Breast epithelium (tissue), 4 donors: ENCODE results near the gene CHMP3. TPM values are rescaled to one million over a fixed set of nuclear protein-coding genes. Genes with fewer than 3 reads are reported as not detected.
A peak's percentile ranks its signal among the peaks of the same experiment; 100 is the strongest.

ENCODE experiments used
- DNase-seq, 2 donors: peaks; one replicate each; pipeline ENCODE4 v3.0.0-alpha.2; 2019; ENCODE audit warnings: low spot score in 2 of 2
- H3K27ac ChIP-seq, 2 donors: fragments of 200-600 bp; sonication (generic) in 1 of 2; one replicate each; pipeline ENCODE4 v1.5.1; 2016 to 2019; ENCODE audit warnings: mild to moderate bottlenecking in 1 of 2
- H3K27me3 ChIP-seq, 2 donors: fragments of 200-600 bp; sonication (generic) in 1 of 2; one replicate each; pipeline versions ENCODE4 v1.5.1 to v1.6.0; 2017 to 2019; ENCODE audit warnings: control low read depth in 1 of 2, mild to moderate bottlenecking in 1 of 2
- H3K36me3 ChIP-seq: fragments of 200-600 bp; one replicate; pipeline ENCODE4 v1.5.1; 2019
- H3K4me1 ChIP-seq, 2 donors: fragments of 200-600 bp; sonication (generic); one replicate each; pipeline ENCODE4 v1.5.1; 2016 to 2019; ENCODE audit warnings: control low read depth in 1 of 2
- H3K4me3 ChIP-seq, 3 donors: fragments of 200-600 bp; sonication (generic); 1 replicate in 2 of 3; 2 replicates in 1 of 3; pipeline ENCODE4 v1.5.1; 2016 to 2019; ENCODE audit warnings: mild to moderate bottlenecking in 3 of 3, moderate library complexity in 2 of 3
- H3K9me3 ChIP-seq, 2 donors: fragments of 200-600 bp; sonication (generic) in 1 of 2; one replicate each; pipeline ENCODE4 v1.5.1; 2016 to 2019; ENCODE audit warnings: control low read depth in 1 of 2
- POLR2A ChIP-seq: fragments of 450-650 bp; IDR thresholded peaks from one replicate; pipeline ENCODE4 v1.6.1; 2016; ENCODE audit warnings: antibody characterized with exemption, mild to moderate bottlenecking, moderate library complexity
- POLR2AphosphoS5 ChIP-seq, 3 donors: sonication (generic); formaldehyde crosslinking; IDR thresholded peaks; one replicate each; pipeline ENCODE4 v1.6.1; 2017; ENCODE audit warnings: antibody characterized with exemption in 3 of 3
- intact Hi-C: fragments of 100-400 bp; cut with DNase I; formaldehyde crosslinking; loops from one replicate; pipeline ENCODE4 v1.15.1; 2023; ENCODE audit warnings: low total_unique reads
- total RNA-seq, 3 donors: library from RNA; depleted of rRNA; stranded (reverse); fragments of >200 nt; gene quantifications; one replicate each; pipeline ENCODE4 v1.1.0, GENCODE V29; 2016
- TF ChIP-seq, protein P1 (sequence below), 3 donors: fragments of 450-650 bp; IDR thresholded peaks; one replicate each; pipeline ENCODE4 v1.5.1; 2016 to 2017; ENCODE audit warnings: antibody characterized with exemption in 3 of 3, mild to moderate bottlenecking in 3 of 3, moderate library complexity in 3 of 3

The CHMP3 gene
- total RNA-seq, 3 donors from 2014 or later, result 77.7 to 202 (median 97.3) TPM

DNA sequence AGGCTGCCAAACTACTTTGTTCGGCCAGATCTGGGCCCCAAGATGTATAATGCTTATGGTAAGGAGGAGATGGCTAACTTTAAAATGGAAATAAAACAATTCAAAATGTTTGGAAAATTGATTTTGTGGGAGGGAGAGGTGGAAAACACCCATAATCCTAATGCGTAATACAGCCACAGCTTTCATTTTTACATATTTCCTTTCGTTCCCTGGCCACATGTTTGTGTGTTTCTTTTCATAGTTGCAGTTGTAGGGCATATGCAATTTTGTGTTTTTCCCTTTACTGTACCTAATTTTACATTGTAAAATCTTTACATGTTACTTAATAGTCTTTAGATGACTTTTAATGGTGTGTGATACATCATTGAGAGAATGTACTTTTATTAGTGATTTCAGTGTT is 77.4 kb downstream of the CHMP3 start:
- no peaks in the 10 kb centered on the region for H3K4me1 ChIP-seq
- no peaks in the 10 kb centered on the region for H3K9me3 ChIP-seq
- no peak for DNase-seq
- intact Hi-C loops, result no loop called here
- H3K27ac ChIP-seq, result no peak overlapping the region
- TF ChIP-seq, protein P1, sequence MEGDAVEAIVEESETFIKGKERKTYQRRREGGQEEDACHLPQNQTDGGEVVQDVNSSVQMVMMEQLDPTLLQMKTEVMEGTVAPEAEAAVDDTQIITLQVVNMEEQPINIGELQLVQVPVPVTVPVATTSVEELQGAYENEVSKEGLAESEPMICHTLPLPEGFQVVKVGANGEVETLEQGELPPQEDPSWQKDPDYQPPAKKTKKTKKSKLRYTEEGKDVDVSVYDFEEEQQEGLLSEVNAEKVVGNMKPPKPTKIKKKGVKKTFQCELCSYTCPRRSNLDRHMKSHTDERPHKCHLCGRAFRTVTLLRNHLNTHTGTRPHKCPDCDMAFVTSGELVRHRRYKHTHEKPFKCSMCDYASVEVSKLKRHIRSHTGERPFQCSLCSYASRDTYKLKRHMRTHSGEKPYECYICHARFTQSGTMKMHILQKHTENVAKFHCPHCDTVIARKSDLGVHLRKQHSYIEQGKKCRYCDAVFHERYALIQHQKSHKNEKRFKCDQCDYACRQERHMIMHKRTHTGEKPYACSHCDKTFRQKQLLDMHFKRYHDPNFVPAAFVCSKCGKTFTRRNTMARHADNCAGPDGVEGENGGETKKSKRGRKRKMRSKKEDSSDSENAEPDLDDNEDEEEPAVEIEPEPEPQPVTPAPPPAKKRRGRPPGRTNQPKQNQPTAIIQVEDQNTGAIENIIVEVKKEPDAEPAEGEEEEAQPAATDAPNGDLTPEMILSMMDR (IDR thresholded peaks at IDR 0.05), result no peak
- TF ChIP-seq POLR2A (no peak), POLR2AphosphoS5 (IDR thresholded peaks at IDR 0.05) (no peak)
- no peak overlapping the region for H3K4me3 ChIP-seq
- H3K36me3 ChIP-seq, result peaks cover 21% of the 10 kb centered on the region
- H3K27me3 ChIP-seq, result no peaks in the 10 kb centered on the region

DNA sequence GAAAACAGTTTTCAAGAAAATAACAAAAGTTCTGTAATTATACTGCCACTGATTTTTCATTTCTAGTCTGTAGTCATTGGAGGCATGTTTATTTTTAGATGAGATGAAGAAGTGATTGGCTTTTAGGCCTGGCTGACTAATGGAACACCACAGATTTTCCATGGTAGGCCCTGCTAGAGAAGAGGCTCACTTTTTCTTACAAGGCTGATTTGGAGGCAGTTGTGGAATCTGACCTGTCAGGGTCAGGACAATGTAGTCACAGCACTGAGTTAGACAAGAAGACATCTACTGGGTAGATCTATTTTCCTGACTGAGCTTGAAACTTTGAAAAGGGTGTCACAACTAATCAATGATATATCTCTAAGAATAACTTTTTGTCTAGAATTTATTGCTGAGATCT is 78.1 kb downstream of the CHMP3 start:
- intact Hi-C loops, result no loop called here
- no peak for DNase-seq
- H3K4me1 ChIP-seq, result peaks cover 0 to 6% of the 10 kb centered on the region in 2 donors
- no peak overlapping the region for H3K4me3 ChIP-seq
- H3K9me3 ChIP-seq, result no peaks in the 10 kb centered on the region
- TF ChIP-seq, protein P1 (IDR thresholded peaks at IDR 0.05), result no peak
- no peaks in the 10 kb centered on the region for H3K27me3 ChIP-seq
- H3K27ac ChIP-seq, result no peak overlapping the region
- H3K36me3 ChIP-seq, result peaks cover 21% of the 10 kb centered on the region

DNA sequence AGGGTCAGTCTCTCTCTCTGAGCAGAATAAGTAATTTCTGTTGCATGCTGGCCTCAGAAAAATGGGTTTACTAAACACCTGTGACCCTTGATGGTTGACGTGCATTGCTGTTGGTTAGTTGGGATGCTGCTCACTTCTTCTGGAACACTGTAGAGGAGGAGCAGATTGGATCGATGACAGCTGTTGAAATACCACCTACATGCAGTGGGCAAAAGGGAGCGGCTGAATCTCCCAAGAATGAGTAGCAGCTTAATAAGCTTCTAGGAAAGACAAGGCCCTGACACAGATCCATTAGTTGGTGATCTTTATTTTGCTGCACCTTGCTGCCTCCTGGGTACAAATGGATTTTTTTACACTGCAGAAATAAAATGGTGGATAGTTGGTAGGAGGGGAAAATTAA is 78.9 kb downstream of the CHMP3 start:
- TF ChIP-seq POLR2AphosphoS5 (IDR thresholded peaks at IDR 0.05) (no peak), POLR2A (no peak)
- TF ChIP-seq, protein P1 (IDR thresholded peaks at IDR 0.05), result no peak
- Histone ChIP-seq H3K27me3 (no peaks in the 10 kb centered on the region), H3K4me1 (peaks cover 0 to 13% of the 10 kb centered on the region in 2 donors), H3K4me3 (no peak overlapping the region), H3K27ac (no peak overlapping the region), H3K9me3 (no peaks in the 10 kb centered on the region), H3K36me3 (peaks cover 21% of the 10 kb centered on the region)
- DNase-seq, result no peak
- intact Hi-C loops, result no loop called here

DNA sequence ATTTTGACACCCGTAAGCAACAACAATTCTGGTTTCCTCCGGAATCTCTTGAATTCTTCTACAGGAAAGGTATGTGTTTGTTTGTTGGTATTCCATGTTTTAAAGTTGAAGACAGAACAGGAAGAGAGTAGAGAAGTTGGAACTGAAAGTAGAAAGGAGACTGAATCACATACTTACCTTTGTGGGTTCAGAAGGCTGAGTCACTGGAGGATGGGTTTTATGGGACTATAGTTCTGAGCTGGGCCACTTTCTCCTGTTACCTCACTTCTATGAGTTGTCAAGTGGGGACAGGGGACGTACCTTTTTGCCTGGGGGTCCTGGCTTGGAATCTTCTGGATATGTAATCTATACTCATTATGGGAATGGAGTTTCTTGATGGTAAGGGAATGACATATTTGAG is 81.2 kb downstream of the CHMP3 start:
- H3K9me3 ChIP-seq, result no peaks in the 10 kb centered on the region
- no peak overlapping the region for H3K4me3 ChIP-seq
- H3K27me3 ChIP-seq, result no peaks in the 10 kb centered on the region
- DNase-seq, result no peak
- peaks cover 0 to 13% of the 10 kb centered on the region in 2 donors for H3K4me1 ChIP-seq
- no peak overlapping the region for H3K27ac ChIP-seq
- TF ChIP-seq POLR2A (no peak), POLR2AphosphoS5 (IDR thresholded peaks at IDR 0.05) (no peak)
- TF ChIP-seq, protein P1 (IDR thresholded peaks at IDR 0.05), result no peak
- peaks cover 21% of the 10 kb centered on the region for H3K36me3 ChIP-seq
- intact Hi-C loops, result no loop called here

DNA sequence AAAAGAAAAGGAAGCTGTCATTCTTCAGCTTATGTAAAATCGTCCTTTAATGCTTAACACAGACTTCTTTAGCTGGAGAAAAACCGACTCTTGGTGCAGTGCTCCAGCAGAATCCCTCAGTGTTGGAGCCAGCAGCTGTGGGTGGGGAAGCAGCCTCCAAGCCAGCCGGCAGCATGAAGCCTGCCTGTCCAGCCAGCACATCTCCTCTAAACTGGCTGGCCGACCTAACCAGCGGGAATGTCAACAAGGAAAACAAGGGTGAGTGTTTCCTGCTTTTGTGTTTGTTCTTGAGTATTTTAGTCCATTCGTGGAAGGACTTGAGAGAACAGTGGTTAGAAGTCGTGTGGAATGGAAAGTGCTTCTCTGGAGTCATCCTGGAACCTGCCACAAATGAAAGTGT is 83.1 kb downstream of the CHMP3 start:
- H3K36me3 ChIP-seq, result peaks cover 15% of the 10 kb centered on the region
- intact Hi-C loops, result no loop called here
- H3K27ac ChIP-seq, result peak overlapping the region; percentile 42 to 44

More for the DNA sequence above, 83.1 kb downstream of the CHMP3 start:
- Histone ChIP-seq H3K4me3 (no peak overlapping the region), H3K27me3 (no peaks in the 10 kb centered on the region), H3K4me1 (peaks cover 0 to 13% of the 10 kb centered on the region in 2 donors), H3K9me3 (no peaks in the 10 kb centered on the region)
- peak in 1 of 2 donors; percentile 56 for DNase-seq
- TF ChIP-seq, protein P1 (IDR thresholded peaks at IDR 0.05), result no peak
- TF ChIP-seq POLR2A, result no peak
- no peak for TF ChIP-seq POLR2AphosphoS5 (IDR thresholded peaks at IDR 0.05)
